Measurements from ENCODE around the gene TMEM213.

GRCh38 chr7:138798836-138799235 lies 1.0 kb downstream of the TMEM213 start:
- TF ChIP-seq FOXM1 (IDR thresholded peaks at IDR 0.05; ENCODE audit: borderline replicate concordance) (no peak), BHLHE40 (IDR thresholded peaks at IDR 0.05; ENCODE audit: borderline replicate concordance) (no peak), SP1 (IDR thresholded peaks at IDR 0.05) (no peak), ZNF384 (IDR thresholded peaks at IDR 0.05) (no peak), FOXA1 (IDR thresholded peaks at IDR 0.05) (no peak), PKNOX1 (IDR thresholded peaks at IDR 0.05) (no peak), SUZ12 (IDR thresholded peaks at IDR 0.05) (no peak), HDGF (IDR thresholded peaks at IDR 0.05; ENCODE audit: borderline replicate concordance) (no peak), ELF4 (IDR thresholded peaks at IDR 0.05) (no peak), TARDBP (IDR thresholded peaks at IDR 0.05) (no peak), L3MBTL2 (conservative IDR thresholded peaks at IDR 0.05) (no peak), ARNT (IDR thresholded peaks at IDR 0.05) (no peak), NFRKB (IDR thresholded peaks at IDR 0.05) (no peak), FOXK2 (IDR thresholded peaks at IDR 0.05) (no peak)
